AG09309 (cell line): Measurements from ENCODE around the gene ZBTB24.

Experiments used
- DNase-seq: peaks from one replicate; pipeline ENCODE4 v3.0.0-alpha.2; 2010; ENCODE audit warnings: low read depth
- H3K4me3 ChIP-seq: 2 replicates; pipeline ENCODE4 v1.5.1; 2011; ENCODE audit warnings: mild to moderate bottlenecking, low read depth, low read length, moderate library complexity; ENCODE audit not compliant: control insufficient read depth
- CTCF ChIP-seq: IDR thresholded peaks from 2 replicates; pipeline ENCODE4 v1.5.1; 2011; ENCODE audit warnings: mild to moderate bottlenecking, low read depth, low read length, inconsistent platforms; ENCODE audit not compliant: insufficient read depth, control insufficient read depth; ENCODE audit errors: missing control alignments

Gene ZBTB24

GRCh38 chr6:109449064-109449794 lies 33.8 kb downstream of the ZBTB24 start:
- H3K4me3 ChIP-seq = no peak overlapping the region
- TF ChIP-seq CTCF = no peak

GRCh38 chr6:109448615-109449014 lies 34.4 kb downstream of the ZBTB24 start:
- no peak for DNase-seq
- H3K4me3 ChIP-seq = no peak overlapping the region
- TF ChIP-seq CTCF = no peak

More at GRCh38 chr6:109449064-109449794, 33.8 kb downstream of the ZBTB24 start:
- DNase-seq = no peak

- H3K4me3 ChIP-seq = no peak overlapping the region
- no peak for TF ChIP-seq CTCF
- DNase-seq = no peak
Observed at GRCh38 chr6:109447878-109448555, 35.0 kb downstream of the ZBTB24 start.

- H3K4me3 ChIP-seq = no peak overlapping the region
- no peak for DNase-seq
- no peak for TF ChIP-seq CTCF
Observed at GRCh38 chr6:109447087-109447486, 35.9 kb downstream of the ZBTB24 start.

GRCh38 chr6:109446541-109446940 lies 36.5 kb downstream of the ZBTB24 start:
- DNase-seq = no peak
- no peak overlapping the region for H3K4me3 ChIP-seq
- no peak for TF ChIP-seq CTCF

- no peak for DNase-seq
- H3K4me3 ChIP-seq = no peak overlapping the region
- TF ChIP-seq CTCF = no peak
Observed at GRCh38 chr6:109446072-109446471, 36.9 kb downstream of the ZBTB24 start.

GRCh38 chr6:109445382-109445781 lies 37.6 kb downstream of the ZBTB24 start:
- no peak overlapping the region for H3K4me3 ChIP-seq
- no peak for DNase-seq
- no peak for TF ChIP-seq CTCF
